GM12878 (cell line): ENCODE data around the gene SLC12A9. TPM values are rescaled to one million over a fixed set of nuclear protein-coding genes. Genes with fewer than 3 reads are reported as not detected.

Experiments
- ATF7 ChIP-seq: fragments of 450-650 bp; IDR thresholded peaks from 2 replicates; pipeline ENCODE4 v1.6.1; 2016; ENCODE audit warnings: low read depth, mild to moderate bottlenecking
- CREB1 ChIP-seq: IDR thresholded peaks from 2 replicates; pipeline ENCODE4 v1.6.1; 2012; ENCODE audit warnings: low read depth, mild to moderate bottlenecking, inconsistent platforms
- HSF1 ChIP-seq: fragments of 150-350 bp; IDR thresholded peaks from 2 replicates; pipeline ENCODE4 v1.6.1; 2014; ENCODE audit warnings: mild to moderate bottlenecking, low read depth, low read length
- IKZF2 ChIP-seq, 2 experiments: fragments of 450-650 bp; IDR thresholded peaks; 2 replicates each; pipeline ENCODE4 v1.6.1; 2017; ENCODE audit warnings: mild to moderate bottlenecking in 2 of 2, moderate library complexity in 2 of 2
- MXI1 ChIP-seq: fragments of 150-350 bp; IDR thresholded peaks from 2 replicates; pipeline ENCODE4 v1.6.1; 2011; ENCODE audit warnings: low read depth, mild to moderate bottlenecking, inconsistent platforms, low read length, improper control_type of control experiment
- NKRF ChIP-seq: fragments of 450-650 bp; conservative IDR thresholded peaks from 2 replicates; pipeline ENCODE4 v1.6.1; 2017; ENCODE audit warnings: mild to moderate bottlenecking, moderate library complexity
- POLR2AphosphoS5 ChIP-seq: IDR thresholded peaks from 2 replicates; pipeline ENCODE4 v1.6.1; 2011; ENCODE audit warnings: mild to moderate bottlenecking, low read length, inconsistent platforms
- SPI1 ChIP-seq: IDR thresholded peaks from 2 replicates; pipeline ENCODE4 v1.6.1; 2011; ENCODE audit warnings: low read depth, mild to moderate bottlenecking, low read length, moderate library complexity, borderline replicate concordance; ENCODE audit not compliant: insufficient read depth
- ZBTB11 ChIP-seq: fragments of 450-650 bp; formaldehyde crosslinking; IDR thresholded peaks from 2 replicates; pipeline ENCODE4 v1.5.0; 2022; ENCODE audit warnings: mild to moderate bottlenecking, missing genetic modification characterization
- polyA plus RNA-seq, 11 experiments: library from polyadenylated mRNA; depleted of rRNA in 4 of 11; unstranded in 6 of 11; stranded (reverse) in 5 of 11; fragments of >200 nt; fragmentation: Nextera tagmentation in 4 of 11; fragmentation: Illumina TruSeq in 1 of 11; extraction: Ambion mirVana in 4 of 11; extraction: Trizol in 1 of 11; gene quantifications; 1 replicate in 1 of 11; 2 replicates in 10 of 11; pipeline versions ENCODE4 v1.2.1 to v1.2.3, GENCODE V29; 2011 to 2016; ENCODE audit warnings: inconsistent platforms in 2 of 11, missing spikeins in 2 of 11, low read depth in 1 of 11
- total RNA-seq, 4 experiments: library from RNA; depleted of rRNA in 3 of 4; stranded (reverse); fragments of >200 nt in 3 of 4; fragmentation: Illumina TruSeq in 1 of 4; extraction: Trizol in 1 of 4; gene quantifications; 2 replicates each; pipeline versions ENCODE4 v1.2.1 to v1.2.3, GENCODE V29; 2013 to 2021
- TF ChIP-seq, protein P1 (sequence below): fragments of 450-650 bp; IDR thresholded peaks from 2 replicates; pipeline ENCODE4 v1.6.1; 2018; ENCODE audit warnings: mild to moderate bottlenecking, low read depth, moderate library complexity; ENCODE audit not compliant: partially characterized antibody
- TF ChIP-seq, protein P2 (sequence below): IDR thresholded peaks from 2 replicates; pipeline ENCODE4 v1.6.1; 2011; ENCODE audit warnings: mild to moderate bottlenecking, low read depth, low read length, moderate library complexity; ENCODE audit not compliant: insufficient replicate concordance

SLC12A9 gene
- total and polyA plus RNA-seq, 10 of the 15 experiments (the other 5 are each of a cell fraction or from before 2014, with no cell fraction given), result 0.24 to 18.5 (median 9.4) TPM

- TF ChIP-seq NKRF (no peak), HSF1 (no peak), MXI1 (no peak), CREB1 (no peak), POLR2AphosphoS5 (no peak), ATF7 (no peak), ZBTB11 (CRISPR knock-in tag) (no peak), SPI1 (no peak), IKZF2 (IDR thresholded peaks at IDR 0.05) (no peak)
- TF ChIP-seq, protein P1, sequence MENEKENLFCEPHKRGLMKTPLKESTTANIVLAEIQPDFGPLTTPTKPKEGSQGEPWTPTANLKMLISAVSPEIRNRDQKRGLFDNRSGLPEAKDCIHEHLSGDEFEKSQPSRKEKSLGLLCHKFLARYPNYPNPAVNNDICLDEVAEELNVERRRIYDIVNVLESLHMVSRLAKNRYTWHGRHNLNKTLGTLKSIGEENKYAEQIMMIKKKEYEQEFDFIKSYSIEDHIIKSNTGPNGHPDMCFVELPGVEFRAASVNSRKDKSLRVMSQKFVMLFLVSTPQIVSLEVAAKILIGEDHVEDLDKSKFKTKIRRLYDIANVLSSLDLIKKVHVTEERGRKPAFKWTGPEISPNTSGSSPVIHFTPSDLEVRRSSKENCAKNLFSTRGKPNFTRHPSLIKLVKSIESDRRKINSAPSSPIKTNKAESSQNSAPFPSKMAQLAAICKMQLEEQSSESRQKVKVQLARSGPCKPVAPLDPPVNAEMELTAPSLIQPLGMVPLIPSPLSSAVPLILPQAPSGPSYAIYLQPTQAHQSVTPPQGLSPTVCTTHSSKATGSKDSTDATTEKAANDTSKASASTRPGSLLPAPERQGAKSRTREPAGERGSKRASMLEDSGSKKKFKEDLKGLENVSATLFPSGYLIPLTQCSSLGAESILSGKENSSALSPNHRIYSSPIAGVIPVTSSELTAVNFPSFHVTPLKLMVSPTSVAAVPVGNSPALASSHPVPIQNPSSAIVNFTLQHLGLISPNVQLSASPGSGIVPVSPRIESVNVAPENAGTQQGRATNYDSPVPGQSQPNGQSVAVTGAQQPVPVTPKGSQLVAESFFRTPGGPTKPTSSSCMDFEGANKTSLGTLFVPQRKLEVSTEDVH, result no peak
- TF ChIP-seq, protein P2, sequence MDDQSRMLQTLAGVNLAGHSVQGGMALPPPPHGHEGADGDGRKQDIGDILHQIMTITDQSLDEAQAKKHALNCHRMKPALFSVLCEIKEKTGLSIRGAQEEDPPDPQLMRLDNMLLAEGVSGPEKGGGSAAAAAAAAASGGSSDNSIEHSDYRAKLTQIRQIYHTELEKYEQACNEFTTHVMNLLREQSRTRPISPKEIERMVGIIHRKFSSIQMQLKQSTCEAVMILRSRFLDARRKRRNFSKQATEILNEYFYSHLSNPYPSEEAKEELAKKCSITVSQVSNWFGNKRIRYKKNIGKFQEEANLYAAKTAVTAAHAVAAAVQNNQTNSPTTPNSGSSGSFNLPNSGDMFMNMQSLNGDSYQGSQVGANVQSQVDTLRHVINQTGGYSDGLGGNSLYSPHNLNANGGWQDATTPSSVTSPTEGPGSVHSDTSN, result no peak
- TF ChIP-seq, all 136 proteins: peak for 0
Observed at GRCh38 chr7:100854146-100854895, 1.8 kb downstream of the SLC12A9 start (continued).
